Astrocyte of the spinal cord (primary cell): ENCODE measurements around the gene NR1H2.
A peak's percentile ranks its signal among the peaks of the same experiment; 100 is the strongest.

Experiments
- DNase-seq: peaks from one replicate; pipeline ENCODE4 v3.0.0; 2011; ENCODE audit warnings: low read depth, low spot score
- H3K4me3 ChIP-seq: 2 replicates; pipeline ENCODE4 v1.5.1; 2011; ENCODE audit warnings: low read depth, mild to moderate bottlenecking, low read length, moderate library complexity
- CTCF ChIP-seq: IDR thresholded peaks from 2 replicates; pipeline ENCODE4 v1.5.1; 2012; ENCODE audit warnings: low read depth, mild to moderate bottlenecking, low read length, inconsistent platforms
- in situ Hi-C: cut with HindIII; loops from 2 replicates; pipeline ENCODE4 v1.10.0; 2017; ENCODE audit warnings: low sequenced_read_pairs

NR1H2 gene

GRCh38 chr19:50414864-50415660 is 38.8 kb downstream of the NR1H2 start:
- DNase-seq: peak; percentile 43
- in situ Hi-C loops: no loop called here
- no peak overlapping the region for H3K4me3 ChIP-seq
- peak; percentile 93 for TF ChIP-seq CTCF

DNA sequence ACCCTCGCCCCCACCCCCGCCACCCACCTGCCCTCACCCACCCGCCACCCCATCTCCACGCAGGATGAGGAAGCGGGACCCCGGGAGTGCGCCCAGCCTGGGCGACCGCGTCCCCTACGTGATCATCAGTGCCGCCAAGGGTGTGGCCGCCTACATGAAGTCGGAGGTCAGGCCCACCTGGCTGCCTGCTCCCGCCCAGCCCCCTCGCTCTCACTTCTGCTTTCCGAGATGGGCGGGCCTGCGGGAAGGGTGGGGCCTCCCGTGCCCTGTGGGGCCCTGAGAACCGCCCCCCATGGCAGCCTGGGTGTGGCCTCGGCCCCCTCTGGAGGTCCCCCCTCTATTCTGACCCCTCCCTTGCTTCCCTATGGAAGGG is 39.4 kb downstream of the NR1H2 start:
- in situ Hi-C loops: no loop called here
- H3K4me3 ChIP-seq: no peak overlapping the region
- no peak for TF ChIP-seq CTCF
- no peak for DNase-seq

GRCh38 chr19:50416034-50416977 is 40.0 kb downstream of the NR1H2 start:
- DNase-seq: no peak
- no peak for TF ChIP-seq CTCF
- H3K4me3 ChIP-seq: no peak overlapping the region
- in situ Hi-C loops: no loop called here

GRCh38 chr19:50417111-50418081 is 41.1 kb downstream of the NR1H2 start:
- in situ Hi-C loops: no loop called here
- TF ChIP-seq CTCF: no peak
- no peak for DNase-seq
- H3K4me3 ChIP-seq: no peak overlapping the region

DNA sequence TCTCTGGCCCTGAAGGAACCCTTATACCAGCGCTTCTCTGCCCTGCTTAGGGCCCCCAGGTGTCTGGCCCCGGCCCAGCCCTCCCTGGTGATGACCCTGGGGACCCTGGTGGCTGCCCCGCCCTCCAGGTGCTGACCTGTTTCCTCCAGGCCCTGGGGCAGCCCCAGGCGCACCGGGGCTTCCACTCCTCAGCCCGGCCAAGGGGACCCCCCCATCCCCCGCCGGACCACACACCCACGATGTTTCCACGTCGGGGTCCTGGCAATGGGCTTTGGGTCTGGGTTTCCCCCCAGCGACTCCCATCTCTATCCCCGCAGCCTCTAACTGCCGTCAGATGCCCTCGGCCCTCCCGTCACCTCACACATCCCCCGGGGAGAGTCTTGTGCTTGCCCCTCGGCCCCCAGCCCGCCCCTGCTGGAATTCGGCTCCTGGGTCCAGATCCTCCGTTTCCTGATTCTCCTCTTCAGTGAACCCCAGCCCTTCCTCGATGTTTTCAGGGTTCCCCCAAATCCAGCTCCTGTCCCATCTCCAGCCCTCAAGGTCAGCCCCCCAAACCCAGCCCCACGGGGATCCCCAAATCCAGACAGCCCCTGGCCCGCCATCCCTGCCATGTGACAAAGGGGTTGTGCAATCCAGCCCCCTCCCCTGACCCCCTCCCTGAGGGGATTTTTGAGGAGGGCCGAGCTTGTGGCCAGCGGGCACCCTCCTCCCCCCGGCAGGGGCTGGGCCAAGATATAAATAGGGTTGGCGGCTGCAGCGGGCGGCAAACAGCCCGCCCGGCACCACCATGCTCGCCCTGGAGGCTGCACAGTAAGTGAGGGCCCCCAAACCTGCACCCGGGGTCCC is 42.1 kb downstream of the NR1H2 start, which contains the start of gene SPIB:
Gene SPIB, plus strand, starts transcription at position 763 of the 846 bp plus-strand sequence. Its CDS starts 25 bp downstream, at position 788.
- H3K4me3 ChIP-seq: no peak within 1 kb of the TSS
- DNase-seq: no peak
- in situ Hi-C loops: no loop called here
- no peak for TF ChIP-seq CTCF
